ENCODE data around the gene ZNF625.

DNA sequence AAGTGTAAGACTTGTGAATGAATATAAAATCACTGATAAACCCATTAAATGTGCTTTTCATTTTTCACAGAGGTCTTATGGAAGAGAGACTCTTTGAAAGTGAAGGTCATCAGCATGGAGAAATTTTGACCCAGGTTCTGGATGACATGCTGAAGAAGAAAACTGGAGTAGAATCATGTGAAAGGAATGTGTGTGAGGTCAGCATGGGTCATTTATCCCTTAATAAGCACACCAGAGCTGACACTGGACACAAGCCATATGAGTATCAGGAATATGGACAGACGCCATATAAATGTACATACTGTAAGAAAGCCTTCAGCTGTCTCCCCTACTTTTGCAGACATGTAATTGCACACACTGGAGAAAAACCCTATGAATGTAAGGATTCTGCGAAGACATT lies 45.4 kb downstream of the ZNF625 start:
- TF ChIP-seq CTCF (IDR thresholded peaks at IDR 0.05) (no peak), SMC3 (IDR thresholded peaks at IDR 0.05; ENCODE audit: low read depth, low read length) (no peak), ELF1 (IDR thresholded peaks at IDR 0.05) (no peak), POLR2AphosphoS5 (IDR thresholded peaks at IDR 0.05; ENCODE audit: low read depth, low read length) (no peak), RXRA (IDR thresholded peaks at IDR 0.05; ENCODE audit: borderline replicate concordance, low read depth) (no peak)

Data from SK-N-SH (cell line).